SK-N-DZ (cell line): ENCODE data around the gene PRX.
"Not testable (repeated sequence)": the region's sequence is repeated elsewhere in the genome, so short reads cannot be mapped to it uniquely, and the experiment has no call there.

Experiments
- DNase-seq: peaks from one replicate; pipeline ENCODE4 v3.0.0-alpha.2; 2015; ENCODE audit warnings: low spot score

The PRX gene

DNA sequence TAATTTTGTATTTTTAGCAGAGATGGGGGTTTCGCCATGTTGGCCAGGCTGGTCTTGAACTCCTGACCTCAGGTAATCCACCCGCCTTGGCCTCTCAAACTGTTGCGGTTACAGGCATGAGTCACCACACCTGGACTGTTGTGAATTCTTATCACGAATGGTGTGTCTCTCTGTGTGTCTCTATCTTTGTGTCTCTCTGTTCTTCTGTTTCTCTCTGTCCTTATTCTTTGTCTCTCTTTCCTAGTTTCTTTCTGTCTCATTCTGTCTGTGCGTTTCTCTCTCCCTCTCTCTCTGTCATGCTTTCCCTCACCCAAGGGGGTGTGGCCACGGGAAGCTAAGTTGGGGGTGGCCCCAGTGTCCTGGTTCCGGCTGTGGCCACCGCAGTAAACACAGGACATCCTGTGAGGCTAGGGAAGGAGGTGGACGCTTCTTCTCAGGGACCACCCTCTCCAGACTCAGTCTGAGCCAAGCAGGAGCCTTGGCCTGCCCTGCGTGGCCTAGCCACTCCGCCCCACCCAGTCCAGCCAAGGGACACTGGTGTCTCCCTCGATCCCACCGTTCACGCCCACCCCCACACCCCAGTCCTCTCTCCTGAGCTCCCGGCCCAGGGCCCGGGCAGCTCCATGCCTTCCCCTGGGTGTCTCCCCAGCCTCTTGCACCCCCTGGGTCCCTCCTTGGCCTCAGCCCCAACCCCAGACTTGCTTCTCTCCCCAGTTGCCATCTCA, 3.9 kb upstream of the PRX start:
- no peak for DNase-seq

DNA sequence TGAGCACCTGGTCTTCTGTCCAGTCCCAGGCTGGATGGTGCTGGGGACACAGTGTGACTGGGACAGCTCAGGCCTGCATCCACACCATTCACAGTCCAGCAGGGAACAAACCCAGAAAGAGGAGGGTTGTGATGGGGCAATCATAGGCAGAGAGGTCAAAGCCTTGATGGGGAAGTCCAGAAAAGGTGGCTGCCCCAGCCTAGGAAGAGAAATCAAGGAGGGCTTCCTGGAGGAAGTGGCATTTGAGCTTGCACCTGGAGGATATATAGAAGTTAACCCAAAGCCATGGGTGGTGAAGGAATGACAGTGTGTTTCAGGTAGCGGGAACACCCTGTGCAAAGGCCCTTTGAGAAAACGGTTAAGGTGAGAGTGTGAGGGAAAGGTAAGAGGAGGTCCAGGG, 2.6 kb upstream of the PRX start:
- DNase-seq = no peak

DNA sequence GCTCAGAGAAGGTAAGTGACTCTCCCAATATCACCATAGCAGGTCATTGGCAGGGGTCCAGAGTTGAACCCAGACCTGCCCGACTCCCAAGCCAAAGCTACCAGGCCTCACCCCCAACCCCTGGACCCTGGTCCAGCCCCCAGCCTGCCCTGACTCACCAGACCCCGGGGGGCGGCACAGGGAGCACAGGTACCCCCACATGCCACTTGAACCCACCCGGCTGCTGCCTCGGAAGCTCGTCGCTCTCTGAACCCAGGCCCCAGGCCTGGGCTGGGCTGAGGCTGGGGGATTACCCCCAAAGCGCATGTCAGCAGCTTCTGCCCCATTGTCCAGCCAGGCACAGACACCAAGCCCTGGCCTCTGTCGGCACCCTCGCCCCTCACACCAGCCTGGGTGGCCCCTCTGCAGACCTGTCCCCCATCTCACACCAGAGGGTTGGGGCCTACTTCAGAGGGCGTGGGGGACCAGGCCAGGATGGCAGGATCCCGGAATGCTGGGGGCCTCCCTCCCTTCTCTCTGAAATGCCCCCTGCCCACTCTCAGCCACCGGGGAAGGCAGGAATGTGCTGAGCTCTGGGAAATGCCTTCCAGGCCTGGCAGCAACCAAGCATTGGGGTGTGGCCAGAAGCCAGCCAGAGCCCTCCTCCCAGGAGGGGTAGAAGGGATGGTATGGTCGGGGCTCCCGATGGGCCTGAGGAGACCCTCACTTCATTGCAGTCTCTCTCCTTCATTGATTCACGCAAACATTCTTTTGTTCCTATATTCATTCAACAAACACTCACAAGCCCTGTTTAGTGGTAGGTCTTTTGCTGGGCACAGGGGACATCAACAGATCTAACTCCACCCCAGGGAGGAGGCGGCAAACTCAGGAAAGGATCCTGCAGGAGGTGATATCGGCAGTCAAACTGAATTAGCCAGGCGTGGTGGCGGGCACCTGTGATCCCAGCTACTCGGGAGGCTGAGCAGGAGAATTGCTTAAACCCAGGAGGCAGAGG, 1.7 kb upstream of the PRX start:
- no peak for DNase-seq

DNA sequence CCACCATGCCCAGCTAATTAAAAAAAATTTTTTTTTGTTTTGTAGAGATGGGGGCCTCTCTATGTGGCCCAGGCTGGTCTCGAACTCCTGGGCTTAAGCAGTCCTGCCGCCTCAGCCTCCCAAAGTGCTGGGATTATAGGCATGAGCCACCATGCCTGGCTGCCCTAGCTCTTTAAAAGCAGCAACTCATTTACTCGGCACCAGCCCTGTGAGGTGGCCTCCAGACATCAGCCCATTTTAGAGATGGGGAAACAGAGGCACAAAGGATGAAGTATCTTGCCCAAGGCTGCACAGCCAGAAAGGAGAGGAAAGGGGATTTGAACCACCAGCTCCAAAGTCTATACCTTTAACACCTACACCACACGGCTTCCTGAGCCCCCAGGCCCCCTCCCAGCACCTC, 312 bp downstream of the PRX start:
- no peak for DNase-seq

DNA sequence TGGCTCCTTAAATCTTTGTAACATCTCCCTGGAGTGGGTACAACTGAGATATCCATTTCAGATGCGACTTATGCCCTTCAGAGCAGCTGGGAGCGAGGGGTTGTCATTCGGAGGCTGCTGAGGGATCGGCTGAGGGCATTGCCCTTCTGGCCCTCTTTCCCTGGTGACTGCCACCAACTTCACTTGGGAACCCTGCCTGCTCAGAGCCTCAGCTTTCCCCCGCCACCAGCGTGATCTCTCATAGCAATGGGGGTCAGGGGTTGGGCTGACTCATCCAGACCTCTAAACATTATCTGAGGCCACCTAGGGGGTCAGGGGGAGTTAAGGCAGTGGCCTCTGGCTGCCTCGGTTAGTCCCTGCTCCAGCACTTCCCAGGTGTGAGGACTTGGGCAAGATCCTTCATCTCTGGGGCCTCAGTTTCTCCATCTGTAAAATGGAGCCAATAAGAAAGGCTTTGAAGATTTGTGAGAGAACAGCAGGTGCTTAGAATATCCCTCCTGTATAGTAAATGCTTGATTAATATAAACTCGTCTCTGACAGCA, 1.1 kb downstream of the PRX start:
- DNase-seq = no peak

DNA sequence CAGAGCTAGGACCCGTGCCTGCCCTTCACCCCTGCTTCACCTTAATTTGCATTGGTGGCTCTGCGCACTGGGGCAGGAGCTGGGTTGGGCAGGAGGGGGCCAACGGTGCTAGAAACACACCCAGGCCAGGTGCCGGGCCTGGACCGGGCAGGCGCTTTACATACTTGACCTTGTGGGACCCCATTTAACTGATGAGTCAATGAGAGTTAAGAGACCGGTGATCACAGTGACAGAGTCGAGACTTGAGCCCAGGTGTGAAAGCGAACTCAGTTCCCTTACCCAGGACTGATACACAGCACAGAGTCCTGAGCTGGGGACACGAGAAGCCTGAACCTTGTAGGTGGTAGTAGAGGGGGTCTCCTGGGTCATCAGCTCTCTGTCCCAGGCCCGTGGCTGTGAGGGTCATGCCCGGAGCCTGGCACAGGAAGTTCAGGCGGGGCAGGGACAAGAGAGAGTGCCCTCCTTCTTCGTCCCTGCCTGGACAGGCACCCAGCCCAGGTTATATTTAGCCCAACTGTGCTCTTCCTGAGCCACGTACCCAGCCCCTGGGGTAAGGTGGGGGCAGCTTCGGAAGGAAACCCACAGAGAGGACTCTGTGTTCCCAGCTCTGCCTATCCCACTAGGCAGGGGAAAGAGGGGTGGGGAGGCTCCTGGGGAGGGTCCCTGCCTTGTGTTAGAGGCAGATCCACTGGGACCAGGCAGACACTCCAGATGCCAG, 1.9 kb downstream of the PRX start:
- DNase-seq = no peak

DNA sequence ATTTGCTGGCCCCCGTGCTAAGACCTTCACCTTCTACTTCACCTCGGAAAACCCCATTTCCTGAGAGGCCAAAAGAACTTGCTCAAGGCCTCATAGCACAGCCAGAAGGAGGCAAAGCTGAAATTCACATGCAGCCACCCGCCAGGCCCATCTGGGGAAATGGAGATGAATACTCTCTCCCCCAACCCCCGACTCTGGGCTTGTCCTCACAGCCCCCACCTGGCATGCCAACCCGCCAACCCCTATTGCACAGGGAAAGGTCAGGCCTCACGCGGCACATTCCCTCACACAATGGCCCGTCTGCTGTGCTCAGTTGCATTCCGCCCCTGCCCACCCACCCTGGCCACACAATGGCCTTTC, 3.2 kb downstream of the PRX start:
- no peak for DNase-seq

DNA sequence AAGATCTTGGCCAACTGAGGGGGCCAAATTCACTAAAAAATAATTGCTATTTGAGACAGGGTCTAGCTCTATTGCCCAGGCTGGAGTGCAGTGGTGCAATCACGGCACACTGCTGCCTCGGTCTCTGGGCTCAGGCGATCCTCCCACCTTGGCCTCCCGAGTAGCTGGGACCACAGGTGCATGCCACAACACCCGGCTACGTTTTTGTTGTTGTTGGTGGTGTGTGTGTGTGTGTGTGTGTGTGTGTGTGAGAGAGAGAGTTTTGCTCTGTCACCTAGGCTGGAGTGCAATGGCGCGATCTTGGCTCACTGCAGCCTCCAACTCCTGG, 4.6 kb downstream of the PRX start:
- not testable (repeated sequence) for DNase-seq

DNA sequence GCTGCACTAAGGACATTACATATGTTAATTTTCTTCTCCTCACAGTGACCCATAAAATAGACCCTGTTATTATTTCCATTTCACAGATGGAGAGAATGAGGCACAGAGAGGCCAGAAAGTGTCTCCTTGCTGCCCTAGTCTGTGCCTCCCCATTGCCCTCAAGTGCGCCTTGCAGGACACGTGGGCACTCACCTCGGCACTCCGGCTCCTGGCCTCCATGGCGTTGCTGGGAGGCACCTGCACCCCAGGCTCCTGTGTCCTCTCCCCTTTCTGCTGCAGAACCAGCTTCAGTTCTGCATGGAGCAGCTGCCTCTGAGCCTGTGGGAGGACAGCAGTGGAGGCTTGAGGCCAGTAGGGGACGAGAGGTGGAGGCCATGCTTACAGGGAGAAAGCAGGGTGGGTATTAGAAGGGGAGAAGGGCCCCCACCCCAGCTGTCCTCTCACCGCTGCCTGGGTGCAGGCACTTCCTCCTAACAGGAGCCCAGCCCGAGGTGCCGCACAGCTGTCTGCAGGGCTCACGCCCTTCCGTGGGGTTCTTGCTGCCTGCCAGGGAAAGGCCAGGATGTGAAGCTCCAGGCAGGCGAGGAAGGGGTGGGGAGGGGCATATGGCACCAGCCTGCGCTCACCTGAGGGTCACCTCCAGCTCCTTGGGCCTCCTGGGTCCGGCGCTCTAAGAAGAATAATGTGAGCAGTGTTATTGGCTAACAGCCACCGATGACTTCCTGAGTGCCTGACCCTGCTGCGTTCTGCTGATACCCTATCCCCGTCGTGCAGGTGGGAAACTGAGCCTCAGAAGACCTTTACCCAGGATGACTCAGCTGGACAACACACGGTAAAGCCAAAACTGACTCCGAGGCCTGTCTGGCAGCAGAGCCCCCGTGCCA, 5.2 kb downstream of the PRX start:
- DNase-seq = no peak

DNA sequence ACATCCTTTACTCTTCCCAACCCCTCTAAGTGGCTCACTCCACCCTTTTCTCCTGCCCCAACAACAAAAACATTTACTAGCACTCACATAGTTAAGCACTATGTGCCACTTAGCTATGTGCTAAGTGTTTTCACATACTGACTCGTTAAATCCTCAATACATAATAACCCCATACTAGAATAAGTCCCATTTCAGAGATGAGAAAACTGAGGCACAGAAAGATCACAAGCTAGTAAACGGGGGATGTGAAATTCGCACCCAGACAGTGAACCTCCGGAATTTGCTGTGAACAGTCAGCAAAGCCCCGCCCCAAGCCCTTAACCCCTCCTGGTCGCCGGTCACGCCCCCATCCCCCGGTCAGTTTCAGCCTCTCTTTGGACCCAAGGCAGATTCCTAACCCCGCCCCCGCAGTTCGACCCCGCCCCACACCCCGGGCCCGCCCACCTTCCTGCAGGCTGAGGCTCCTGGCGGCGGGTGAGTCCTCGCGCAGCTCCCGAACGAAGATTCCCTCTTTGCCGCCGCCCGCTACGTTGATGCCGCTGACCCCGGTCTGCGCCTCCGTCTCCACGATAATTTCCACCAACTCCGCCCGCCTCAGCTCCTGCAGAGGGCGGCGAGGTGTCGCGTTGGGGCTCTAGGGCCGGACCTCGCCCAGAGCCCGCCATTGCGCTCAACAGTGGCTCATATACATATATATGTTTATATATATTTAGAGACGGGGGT, 9.8 kb downstream of the PRX start:
- peak; percentile 78 for DNase-seq

DNA sequence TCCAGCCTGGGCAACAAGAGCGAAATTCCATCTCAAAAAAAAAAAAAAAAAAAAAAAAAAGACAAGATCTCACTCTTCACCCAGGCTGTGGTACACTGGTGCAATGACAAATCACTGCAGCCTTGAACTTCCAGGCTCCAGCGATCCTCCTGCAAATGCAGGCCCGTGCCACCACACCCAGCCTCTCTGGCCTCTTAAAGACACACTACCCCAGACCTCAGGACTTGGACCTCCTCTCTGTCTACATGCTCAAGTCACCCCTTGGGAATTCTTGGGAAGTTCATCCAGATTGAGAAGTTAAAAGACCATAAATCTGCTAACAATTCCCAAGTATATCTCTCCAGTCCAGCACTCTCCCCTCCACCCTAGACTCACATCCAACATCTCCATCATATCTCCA, 12.6 kb downstream of the PRX start:
- no peak for DNase-seq

DNA sequence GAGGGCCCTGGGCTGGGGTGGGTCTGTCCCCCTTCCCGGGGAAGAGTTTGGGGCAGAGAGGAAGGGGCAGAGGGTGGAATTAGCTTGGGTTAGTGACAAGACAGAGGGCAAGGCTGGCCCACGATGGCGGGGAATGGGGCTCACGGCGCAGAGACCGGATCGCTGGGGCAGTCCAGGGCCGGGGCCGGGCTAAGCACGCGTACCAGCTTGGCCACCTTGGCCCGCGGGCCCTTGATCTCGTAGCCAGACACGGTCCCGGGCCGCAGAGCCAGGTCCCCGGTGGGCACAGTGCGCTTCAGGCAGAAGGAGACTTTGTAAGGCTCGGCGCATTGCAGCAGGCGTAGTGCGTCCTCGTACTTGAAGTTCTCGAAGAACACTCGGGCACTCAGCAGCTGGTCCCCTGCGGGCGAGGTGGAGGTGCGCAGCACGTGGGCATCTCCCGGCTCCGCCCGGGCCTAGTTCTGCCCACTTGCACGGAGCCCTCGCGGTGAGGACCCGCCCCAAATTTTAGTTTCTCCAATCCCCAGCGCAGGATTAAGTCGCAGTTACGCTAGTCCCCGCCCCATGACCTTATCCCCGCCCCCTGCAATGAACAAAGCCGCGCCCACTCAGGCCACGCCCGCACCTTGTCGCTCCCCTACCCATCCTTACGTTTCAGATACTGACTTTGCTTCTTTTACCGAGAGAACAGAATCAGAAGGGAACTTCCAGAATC, 14.6 kb downstream of the PRX start:
- DNase-seq = peak; percentile 65

DNA sequence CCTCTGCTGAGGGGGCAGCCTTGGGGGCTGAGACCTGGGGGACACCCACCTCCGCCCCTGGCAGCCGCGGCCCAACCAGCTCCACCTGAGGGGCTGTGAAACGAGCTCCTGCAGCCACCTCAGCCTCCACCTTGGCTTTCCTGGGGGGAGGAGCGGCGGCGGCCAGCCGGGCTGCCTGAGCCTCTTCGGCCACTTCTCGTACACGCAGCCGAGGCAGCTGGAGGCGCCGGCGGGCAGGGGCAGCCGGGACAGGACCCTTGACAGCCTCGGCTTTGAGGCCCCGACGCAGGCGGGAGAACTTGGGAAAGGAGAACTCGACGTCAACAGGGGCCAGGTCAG, 15.6 kb downstream of the PRX start:
- no peak for DNase-seq

DNA sequence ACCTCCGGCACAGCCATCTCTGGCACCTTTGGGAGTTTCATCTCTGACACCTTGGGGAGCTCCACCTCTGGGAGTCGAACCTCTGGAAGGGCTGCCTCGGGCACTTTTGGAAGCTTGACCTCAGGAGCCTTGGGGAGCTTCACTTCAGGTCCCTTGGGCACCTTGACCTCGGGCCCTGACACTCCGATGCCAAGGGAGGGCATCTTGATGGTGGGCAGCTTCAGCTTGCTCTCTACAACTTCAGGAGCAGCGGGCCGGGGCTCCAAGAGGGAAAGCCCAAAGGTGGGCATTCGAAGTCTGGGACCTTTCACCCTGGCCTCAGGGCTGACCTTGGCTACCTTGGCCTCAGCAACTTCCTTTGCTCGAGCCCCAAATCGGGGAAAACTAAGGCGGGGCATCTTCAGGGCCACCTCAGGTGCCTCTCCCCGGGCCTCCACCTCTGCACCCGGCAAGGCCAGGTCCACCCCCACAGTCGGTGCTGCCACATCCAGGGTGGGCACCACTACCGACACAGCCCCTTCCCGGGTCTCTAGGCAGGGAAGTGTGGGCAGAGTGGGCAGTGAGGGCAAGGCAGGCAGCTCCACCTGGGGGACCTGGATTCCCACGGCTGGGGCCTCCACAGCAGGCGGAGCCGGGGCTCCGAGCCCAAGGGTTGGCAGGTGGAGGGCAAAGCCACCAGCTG, 16.2 kb downstream of the PRX start:
- DNase-seq = no peak

DNA sequence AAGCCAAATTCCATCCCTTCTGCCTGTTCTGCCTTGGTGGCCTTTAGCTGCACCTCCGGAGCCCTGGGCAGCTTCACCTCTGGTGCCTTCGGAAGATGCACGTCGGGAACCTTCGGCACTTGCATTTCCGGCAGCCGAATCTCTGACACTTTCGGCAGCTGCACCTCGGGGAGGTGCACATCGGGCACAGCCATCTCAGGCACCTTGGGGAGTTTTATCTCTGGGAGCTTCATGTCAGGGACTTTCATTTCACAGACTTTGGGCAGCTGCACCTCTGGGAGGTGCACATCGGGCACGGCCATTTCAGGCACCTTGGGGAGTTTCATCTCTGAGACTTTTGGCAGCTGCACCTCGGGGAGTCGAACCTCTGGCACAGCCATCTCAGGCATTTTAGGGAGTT, 17.2 kb downstream of the PRX start:
- no peak for DNase-seq

DNA sequence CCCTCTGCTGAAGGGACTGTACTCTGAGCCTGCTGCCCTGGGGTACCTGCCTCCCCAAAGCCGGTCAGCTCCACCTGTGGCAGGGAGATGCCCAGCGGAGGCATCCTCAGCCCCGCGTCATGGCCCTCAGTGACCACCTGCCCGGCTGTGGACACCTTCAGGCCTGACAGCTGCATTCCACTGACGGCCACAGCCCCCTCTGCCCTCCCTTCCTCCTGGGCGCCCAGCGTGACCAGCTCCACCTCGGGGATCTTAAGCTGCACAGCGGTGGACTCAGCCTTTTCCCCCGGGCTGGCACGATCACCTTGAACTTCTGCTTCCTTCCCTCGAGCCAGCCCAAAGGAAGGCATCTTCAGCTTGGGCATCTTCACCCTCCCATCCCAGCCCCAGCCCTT, 18.4 kb downstream of the PRX start:
- DNase-seq = no peak

DNA sequence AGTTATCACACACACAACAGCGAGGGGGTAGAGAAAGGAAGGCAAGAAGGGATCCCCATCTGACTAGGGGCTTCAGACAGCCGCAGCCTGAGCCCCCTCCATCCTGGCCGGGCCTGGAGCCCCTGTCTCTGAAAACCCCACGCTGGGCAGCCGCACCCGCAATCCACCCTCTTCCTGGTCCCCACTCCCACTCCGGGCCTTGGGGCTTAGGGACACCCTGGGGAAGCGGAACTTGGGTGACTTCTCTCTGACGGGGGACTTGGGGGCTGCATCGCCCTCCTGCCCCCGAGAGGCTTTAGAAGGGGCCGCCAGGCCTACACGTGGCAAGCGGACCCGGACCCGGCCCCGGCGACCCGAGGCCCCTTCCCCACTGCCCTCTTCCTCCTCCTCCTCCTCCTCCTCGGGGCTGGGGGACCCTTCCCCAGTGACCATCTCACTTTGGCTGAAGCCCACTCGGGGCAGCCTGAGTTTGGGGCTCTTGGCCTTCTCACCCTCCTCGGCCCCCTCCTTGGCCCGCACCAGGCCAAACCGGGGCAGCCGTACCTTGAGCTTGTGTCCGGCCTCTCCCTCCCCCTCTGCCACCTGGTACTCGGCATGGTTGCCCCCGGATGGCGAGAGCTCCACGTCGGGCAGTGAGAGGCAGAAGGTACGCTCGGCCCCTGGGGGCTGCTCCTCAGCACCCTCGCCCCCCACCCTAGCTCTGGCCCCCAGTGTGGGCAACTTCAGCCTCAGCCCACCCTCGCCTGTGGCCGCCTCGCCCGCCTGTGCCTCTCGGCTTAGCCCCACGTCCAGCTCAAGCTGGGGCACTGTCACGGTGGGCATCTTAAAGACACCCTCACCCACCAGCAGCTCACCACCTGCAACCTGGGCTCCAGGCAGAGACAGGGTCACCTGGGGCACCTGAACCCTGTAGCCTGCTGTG, 19.0 kb downstream of the PRX start:
- DNase-seq = no peak

DNA sequence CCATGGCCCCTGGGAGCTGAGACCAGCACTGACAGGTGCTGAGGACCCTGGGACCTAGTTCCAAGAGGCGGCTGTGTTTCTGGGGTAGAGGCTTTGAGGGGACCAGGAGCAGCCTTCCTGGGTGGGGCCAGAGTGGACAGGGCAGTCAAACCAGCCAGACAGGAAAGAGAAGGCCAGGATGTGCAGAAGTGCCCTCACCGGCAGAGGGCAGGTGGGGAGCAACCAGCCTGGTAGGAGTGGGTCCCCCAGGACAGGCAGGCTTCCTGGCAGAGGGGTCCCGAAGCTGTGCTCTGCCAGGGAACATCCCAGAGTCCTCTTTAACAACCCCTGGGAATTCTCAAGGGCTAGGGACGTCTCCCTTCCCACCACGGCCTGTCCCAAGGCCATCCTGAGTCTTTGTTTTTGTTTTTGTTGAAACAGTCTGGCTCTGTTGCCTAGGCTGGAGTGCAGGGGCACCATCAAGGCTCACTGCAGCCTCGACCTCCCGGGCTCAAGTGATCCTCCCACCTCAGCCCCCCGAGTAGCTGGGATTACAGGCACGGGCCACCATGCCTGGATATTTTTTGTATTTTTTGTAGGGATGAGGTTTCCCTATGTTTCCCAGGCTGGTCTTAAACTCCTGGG, 20.2 kb downstream of the PRX start:
- DNase-seq = no peak
